Measurements from ENCODE around the gene IRAK1. TPM values are rescaled to one million over a fixed set of nuclear protein-coding genes. Genes with fewer than 3 reads are reported as not detected.

The IRAK1 gene
- total and polyA plus RNA-seq, 11 donors, result 22.0 to 89.3 (median 29.7) TPM

- Histone ChIP-seq H3K4me3 (no peak overlapping the region), H3K27me3 (peaks cover 0 to 39% (median 0%) of the 10 kb centered on the region in 9 donors)
- WGBS, 4 donors, result 13 to 43% (median 26%) methylated on average over 10 of the region's 10 CpGs
Measured at GRCh38 chrX:154046031-154046781, 26.5 kb upstream of the IRAK1 start.

DNA sequence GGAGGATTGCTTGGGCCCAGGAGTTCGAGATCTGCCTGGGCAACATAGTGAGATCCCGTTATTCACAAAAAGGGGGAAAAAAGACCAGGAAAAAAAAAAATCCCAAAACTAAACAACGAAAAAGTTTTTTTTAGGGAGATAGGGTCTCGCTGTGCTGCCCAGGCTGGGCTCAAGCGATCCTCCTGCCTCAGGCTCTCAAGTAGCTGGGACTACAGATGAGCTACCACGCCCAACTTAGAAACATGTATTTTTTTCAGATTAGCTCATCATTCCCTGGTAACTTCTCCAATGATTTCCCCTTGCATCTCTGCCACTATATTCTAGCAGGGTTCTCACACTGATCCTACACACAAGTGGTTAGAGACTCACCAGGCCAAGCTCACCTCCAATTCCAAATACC is 24.4 kb upstream of the IRAK1 start:
- ATAC-seq (no peak), DNase-seq (no peak)
- intact Hi-C loops (cut with DNase I), result loop anchor here in 1 of 10 donors (10.0 kb wide), 1 partner anchor 51 kb away; the partner anchor contains the start of gene MECP2
- peaks cover 3 to 92% (median 56%) of the 10 kb centered on the region in 12 donors for H3K4me1 ChIP-seq
- peaks cover 0 to 50% (median 0%) of the 10 kb centered on the region in 9 donors for H3K27me3 ChIP-seq
- no peak for TF ChIP-seq POLR2A (IDR thresholded peaks at IDR 0.05)
- TF ChIP-seq CTCF (IDR thresholded peaks at IDR 0.05), result no peak
- peak overlapping the region in 1 of 12 donors; percentile 72 for H3K27ac ChIP-seq
- H3K9me3 ChIP-seq, result no peaks in the 10 kb centered on the region
- WGBS, 4 donors, result 76 to 97% (median 86%) methylated on average over 6 of the region's 6 CpGs
- no peak overlapping the region for H3K4me3 ChIP-seq
- peaks cover 0 to 9% (median 0%) of the 10 kb centered on the region in 9 donors for H3K36me3 ChIP-seq

More at GRCh38 chrX:154046031-154046781, 26.5 kb upstream of the IRAK1 start:
- peaks cover 0 to 8% (median 0%) of the 10 kb centered on the region in 9 donors for H3K36me3 ChIP-seq
- H3K27ac ChIP-seq, result peak overlapping the region in 11 of 12 donors; percentile 8 to 72 (median 46)
- no peak for TF ChIP-seq POLR2A (IDR thresholded peaks at IDR 0.05)
- TF ChIP-seq CTCF (IDR thresholded peaks at IDR 0.05), result peak in 4 of 12 donors; percentile 8 to 45 (median 22)
- peaks cover 0 to 96% (median 50%) of the 10 kb centered on the region in 12 donors for H3K4me1 ChIP-seq
- no peaks in the 10 kb centered on the region for H3K9me3 ChIP-seq
- DNase-seq (peak; percentile 26 to 63 (median 47)), ATAC-seq (peak; percentile 44 to 77 (median 64))
- intact Hi-C loops (cut with DNase I), result loop anchor here in 3 of 10 donors (2.0 to 10.0 kb wide), 4 partner anchors 25 to 49 kb away; partner anchors contain the start of gene MECP2 (in 1 of the 3)

GRCh38 chrX:154043003-154043763 is 23.5 kb upstream of the IRAK1 start:
- intact Hi-C loops (cut with DNase I), result loop anchor here in 1 of 10 donors (10.0 kb wide), 1 partner anchor 52 kb away; the partner anchor contains the start of gene MECP2
- Histone ChIP-seq H3K4me3 (no peak overlapping the region), H3K9me3 (no peaks in the 10 kb centered on the region), H3K4me1 (peaks cover 3 to 83% (median 54%) of the 10 kb centered on the region in 12 donors), H3K36me3 (peaks cover 0 to 12% (median 0%) of the 10 kb centered on the region in 9 donors), H3K27me3 (peaks cover 0 to 50% (median 0%) of the 10 kb centered on the region in 9 donors), H3K27ac (peak overlapping the region in 2 of 12 donors; percentile 18 to 72)
- ATAC-seq (no peak), DNase-seq (no peak)
- TF ChIP-seq POLR2A (IDR thresholded peaks at IDR 0.05), result no peak
- no peak for TF ChIP-seq CTCF (IDR thresholded peaks at IDR 0.05)
- WGBS, 4 donors, result 45 to 64% (median 54%) methylated on average over 5 of the region's 5 CpGs

All from heart left ventricle (tissue), 16 donors.